NCI-H2081 treated with DMSO at 0.1 percent for 48 hours (cell line): ENCODE results near the gene ITGA11.

Source experiments
- DNase-seq: peaks from one replicate; lab custom pipeline; 2025; lab: John Stamatoyannopoulos, UW

Gene ITGA11

GRCh38 chr15:68352401-68353062 lies 79.4 kb downstream of the ITGA11 start:
- DNase-seq: no peak

GRCh38 chr15:68349151-68349550 lies 82.8 kb downstream of the ITGA11 start:
- no peak for DNase-seq

DNA sequence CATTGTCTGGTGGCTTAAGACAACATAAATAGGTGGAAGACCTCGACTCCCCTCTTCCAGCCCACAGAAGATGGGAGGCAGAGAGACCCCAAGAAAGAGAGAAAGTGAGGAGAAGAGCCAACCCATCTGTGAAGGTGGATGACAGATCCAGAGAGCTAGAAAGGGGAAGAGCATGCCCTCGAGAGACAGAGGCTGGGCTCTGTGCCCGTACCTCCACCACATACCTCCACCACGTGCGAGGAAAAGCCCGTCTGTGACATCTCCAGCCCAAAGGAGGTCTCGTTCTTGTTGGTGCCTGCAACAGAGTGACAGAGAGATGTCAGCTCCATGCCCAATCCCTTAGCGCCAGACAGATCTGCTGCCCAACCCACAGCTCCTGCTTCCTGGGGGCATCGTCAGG lies 83.4 kb downstream of the ITGA11 start:
- DNase-seq: no peak

DNA sequence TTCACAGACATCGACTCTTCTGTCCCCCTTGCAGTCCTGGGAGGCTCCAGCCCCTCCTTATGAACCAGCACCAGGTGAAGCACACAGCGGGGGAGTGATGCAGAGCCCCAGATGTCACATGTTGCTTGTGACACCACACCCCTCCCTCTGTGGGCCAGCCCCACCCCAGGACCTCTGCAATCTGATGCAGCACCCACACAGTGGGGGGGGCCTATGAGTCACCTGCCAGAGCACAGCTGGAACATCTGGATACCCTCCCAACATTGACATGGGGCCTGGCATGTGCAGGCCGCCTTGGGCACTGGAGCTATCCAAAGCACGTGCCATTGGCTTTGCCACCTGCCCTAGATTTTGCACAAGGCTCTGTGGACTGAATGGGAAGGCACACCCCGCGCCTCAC lies 83.9 kb downstream of the ITGA11 start:
- DNase-seq: no peak

DNA sequence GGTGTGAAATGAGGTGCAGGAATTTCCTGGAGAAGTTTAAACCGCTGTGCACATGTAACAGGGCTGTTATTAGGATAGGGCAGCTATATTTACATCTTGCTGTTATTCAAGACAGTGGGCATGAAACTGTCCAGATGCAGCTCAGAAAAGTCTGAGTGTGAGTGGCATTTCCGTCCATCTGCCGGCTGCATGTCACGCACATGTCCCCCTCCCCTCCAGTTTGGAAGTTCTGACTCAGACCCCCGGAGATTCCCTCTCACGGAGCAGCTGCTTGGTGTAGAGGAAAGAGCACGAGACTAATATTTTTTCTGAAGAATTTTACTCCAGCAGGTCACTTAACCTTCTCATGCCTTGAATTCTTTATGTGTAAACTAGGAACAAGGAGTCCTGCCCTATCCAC lies 84.6 kb downstream of the ITGA11 start:
- no peak for DNase-seq

DNA sequence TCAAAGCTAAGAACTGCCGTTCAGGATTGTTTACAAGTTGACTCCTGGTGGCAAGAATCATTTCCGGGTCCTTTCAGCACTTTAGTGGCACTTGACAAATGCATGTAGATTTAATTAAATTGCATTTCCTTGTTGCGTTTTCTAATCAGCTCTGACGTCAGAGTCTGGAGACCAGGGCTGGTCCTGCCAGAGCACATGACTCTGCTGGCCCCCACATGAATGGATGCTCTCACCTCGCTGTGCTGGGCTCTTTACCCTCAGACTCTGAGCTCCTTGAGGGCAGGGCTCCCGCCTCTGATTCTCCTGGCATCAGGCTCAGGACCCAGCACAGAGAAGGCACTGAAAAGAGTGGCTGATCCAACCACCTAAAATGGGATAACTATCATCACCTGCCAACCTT lies 85.0 kb downstream of the ITGA11 start:
- no peak for DNase-seq

- no peak for DNase-seq
Measured at GRCh38 chr15:68345481-68345880, 86.5 kb downstream of the ITGA11 start.

DNA sequence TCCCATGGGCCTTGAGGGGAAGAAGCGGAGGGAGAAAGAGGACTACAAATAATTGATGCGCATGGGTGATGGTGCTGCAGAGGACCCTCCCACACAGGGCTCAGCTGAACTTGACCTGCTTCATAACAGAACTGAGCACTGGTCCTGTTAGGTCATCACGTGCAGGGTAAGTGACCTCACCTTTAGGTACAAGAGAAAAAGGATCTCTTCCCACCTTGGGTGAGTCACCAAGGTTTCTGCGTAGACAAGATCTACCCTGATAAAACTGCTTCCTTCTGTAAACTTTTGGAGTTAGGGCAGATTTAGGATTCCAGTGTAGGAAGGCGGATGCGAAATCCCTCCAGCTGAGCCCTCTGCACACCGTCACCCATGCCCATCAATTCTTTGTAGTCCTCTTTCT lies 87.4 kb downstream of the ITGA11 start:
- DNase-seq: no peak

GRCh38 chr15:68343579-68344225 lies 88.3 kb downstream of the ITGA11 start:
- no peak for DNase-seq

DNA sequence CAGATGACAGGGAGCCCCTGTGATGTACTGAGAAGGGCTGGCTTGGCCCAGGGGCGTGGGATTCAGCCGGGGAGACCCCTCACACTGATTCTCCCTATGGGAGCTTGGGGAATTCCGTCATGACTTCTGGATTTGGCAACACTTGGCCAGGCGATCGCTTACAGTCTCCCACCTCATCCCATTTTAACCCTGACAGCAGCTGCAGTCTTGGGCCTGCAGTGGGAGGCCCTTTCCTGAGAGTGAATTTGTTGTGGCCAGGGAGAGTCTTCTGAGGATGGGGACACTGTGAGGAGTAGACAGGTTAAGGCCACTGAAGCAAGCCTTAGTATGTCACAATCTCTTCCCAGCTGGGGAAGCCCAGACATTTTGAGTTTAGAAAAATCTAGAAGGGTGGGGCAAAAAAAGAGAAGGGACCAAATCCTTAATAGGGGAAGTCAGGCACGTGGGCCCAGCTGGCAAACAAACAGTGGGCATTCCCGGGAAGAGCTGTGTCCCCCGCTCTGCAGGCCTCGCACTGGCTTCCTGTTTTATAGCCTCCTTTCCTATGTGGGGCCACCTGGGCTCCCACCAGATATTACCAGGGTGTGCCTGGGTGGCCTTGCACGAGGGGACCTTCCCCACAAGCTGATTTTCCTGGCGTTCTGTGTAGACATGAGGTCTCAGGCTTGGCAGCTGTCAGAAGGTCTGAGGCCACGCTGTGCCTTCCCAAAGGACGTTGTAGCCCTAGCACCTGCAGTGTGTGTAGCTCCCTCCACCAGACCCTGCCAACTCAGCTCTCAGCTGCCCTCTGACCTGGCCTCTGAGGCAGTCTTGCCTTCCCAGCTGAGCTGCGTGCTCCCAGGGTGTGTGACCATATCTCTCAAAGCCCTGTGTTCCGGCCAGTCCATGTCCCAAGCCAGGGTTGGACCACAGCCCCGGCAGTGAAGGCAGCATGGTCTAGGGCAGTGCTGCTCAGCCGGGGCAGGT lies 89.9 kb downstream of the ITGA11 start:
- DNase-seq: no peak

DNA sequence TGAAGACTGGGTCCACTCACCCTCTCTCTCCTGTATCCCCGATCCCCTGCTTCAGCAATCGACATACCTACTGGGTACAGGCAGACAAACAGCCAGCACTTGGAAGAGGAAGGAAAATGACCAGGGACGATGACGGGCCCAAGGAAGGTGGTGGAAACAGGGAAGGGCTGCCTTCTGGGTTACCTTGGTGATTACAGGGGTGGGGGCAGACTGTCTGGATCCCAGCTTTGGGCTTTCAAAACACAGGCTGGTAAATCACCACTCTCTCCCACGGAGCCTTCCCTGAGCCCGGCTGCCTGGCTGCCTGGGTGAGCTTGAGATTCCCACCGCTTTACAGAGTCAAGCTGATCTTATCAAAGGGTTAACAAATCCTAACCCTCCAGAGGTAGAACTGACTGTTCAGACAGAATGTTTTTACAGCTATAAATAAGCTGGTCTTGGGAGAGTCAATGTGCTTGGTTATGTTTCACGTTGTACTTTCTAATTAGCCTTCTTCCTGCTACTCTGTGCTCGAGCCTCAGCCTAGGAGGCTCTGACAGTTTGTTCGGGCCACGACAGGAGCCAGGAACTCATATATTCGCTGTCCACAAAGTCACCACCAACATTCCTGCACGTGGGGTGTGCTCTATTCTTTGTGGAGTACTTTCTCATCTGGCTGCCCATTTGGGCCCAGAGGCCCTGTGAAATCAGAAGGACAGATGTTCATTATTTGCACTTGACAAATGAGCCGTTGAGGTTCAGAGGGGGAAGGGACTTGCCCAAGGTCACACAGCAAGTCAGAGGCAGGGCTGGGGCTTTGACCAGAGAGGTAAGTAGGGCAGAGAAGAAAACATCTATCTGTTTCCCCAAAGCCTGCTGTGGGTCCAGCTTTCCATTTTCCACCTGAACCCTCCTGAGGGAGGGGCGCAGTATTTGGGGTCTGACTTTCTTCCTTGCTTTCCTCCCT lies 91.0 kb downstream of the ITGA11 start:
- no peak for DNase-seq

GRCh38 chr15:68339481-68339880 lies 92.5 kb downstream of the ITGA11 start:
- no peak for DNase-seq

GRCh38 chr15:68337826-68338225 lies 94.1 kb downstream of the ITGA11 start:
- DNase-seq: no peak

DNA sequence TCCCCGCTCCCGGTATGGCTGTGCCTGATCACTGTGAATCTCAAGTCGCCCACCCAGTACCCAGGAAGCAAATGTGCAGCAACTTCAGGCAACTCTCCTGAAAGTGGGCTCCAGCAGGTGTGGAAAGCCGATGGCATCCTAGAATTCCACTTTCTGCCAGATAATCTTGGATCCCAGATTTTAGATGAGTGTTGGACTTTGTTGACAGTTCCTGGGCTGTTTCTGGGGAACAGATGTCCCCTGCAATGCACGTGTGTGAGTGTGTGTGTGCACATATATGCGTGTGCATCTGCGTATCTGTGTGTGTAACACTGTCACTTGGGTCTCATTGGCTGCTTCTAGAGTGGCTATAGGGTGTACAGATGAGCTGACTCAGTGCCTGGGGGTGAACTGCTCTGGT lies 95.4 kb downstream of the ITGA11 start:
- DNase-seq: no peak

DNA sequence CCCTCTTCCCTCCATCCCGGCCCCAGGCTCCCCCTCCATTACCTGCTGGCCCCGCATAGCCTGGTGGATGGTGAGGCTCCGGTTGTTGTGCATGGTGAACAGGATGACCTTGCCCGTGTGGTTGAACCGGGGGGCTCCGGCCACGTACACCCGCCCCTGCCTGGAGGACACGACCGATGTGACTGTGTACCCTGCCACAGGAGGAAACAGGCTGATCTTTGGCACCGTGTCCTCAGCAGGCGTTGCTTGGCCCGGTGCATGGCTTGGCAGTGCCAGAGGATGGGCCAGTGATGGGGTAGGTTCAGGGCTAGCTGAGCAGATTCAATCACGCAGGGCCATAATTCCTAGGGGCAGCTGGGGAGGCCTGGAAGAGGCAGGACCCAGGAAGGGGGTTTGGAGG lies 96.3 kb downstream of the ITGA11 start:
- DNase-seq: no peak

DNA sequence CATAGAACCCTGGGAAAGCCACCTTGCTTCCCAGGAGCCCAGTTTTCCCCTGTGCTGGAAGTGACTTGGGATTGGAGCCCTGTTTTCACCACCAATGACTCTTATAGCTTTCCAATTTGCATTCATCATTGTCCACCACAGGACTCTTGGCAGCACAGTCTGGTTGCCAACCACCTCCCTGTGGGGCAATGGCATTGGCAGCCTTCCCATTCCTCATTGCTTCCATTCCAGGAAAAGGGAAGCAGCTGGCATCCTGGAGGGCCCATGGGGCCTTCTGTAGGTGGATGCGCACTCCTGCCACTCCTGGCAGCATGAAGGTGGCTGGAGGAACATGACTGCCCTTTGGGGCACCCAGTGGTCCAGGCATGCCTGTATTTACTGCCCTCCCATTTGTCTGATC lies 96.7 kb downstream of the ITGA11 start:
- DNase-seq: peak; percentile 42

DNA sequence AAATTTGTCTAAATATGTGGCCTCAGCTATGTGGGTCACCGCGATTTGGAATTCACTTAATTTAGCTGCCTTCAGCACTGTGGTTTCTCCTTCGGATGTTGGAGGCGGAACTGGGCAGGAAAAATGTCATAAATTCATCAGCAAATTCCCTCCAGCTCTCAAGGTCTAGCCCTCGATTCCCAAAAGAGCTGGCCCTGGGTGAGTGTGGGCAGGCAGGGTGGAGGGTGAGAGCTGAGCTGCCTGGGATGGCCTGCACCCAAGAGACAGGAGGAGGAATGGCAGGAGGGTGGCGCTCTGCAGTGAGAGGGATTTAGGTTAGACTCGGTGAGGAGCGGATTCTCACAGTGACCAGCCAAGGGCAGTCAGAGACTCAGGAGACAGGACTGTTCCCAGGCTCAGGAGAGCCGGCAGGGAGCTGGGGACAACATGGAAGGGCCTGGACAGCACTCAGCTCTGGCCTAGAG lies 97.3 kb downstream of the ITGA11 start:
- DNase-seq: no peak

DNA sequence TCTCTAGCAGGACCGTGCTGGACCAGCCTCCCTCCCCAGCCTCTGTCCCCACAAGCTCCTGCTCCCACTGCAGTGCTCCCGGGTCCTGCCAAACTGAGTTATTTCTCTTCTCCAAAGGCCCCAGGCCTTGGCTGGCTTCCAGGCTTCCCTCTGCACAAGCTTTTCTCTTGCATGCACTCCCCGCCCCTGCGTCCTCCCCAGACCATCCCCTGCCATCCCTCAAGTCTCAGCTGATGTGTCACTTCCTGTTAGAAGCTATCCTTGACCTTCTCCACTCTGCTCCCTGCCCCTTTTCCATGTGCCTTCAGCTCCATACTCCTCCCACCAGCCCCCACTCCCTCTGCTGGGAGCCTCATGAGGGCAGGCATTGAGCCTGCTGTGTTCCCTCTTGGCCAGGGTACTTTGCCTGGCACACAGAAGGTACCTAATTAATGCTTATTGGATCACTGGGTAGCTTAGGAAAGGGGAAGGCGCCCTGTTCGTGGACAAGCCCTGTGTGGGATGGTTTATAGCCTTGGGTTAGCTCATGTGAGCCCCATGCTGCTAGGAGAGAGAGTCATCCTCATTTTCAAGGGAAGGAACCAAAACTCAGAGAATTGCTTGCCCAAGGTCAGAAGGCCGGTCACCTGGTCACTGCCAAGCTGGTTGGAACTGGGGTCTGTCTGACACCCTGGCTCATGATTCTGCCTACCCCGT lies 98.0 kb downstream of the ITGA11 start:
- no peak for DNase-seq

GRCh38 chr15:68332266-68332665 lies 99.7 kb downstream of the ITGA11 start:
- no peak for DNase-seq

- DNase-seq: no peak
Measured at GRCh38 chr15:68330901-68331300, 101.1 kb downstream of the ITGA11 start.

DNA sequence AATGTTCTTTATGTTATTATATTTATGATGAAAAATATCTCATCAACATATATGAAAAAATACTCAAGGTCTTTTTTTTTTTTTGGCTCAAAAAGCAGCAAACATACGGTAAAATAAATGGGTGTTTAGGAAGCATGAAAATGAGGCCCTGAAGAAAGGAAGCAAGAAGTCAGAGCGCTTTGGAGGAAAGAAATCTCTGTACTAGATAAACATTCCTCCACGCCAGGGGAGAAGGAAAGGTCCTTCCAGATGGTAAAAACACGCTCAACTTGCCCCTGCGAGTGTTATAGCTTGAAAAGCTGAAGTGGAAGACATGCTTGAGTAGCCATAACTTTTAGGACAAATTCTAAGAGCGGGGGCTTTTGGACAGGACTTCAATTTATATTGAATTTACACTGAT lies 101.5 kb downstream of the ITGA11 start:
- DNase-seq: no peak
